GM19099 (cell line): ENCODE measurements around the gene TM9SF1.

Experiments
- POLR2A ChIP-seq: IDR thresholded peaks from 3 replicates; pipeline ENCODE4 v1.6.1; 2011; ENCODE audit warnings: low read depth; ENCODE audit not compliant: insufficient read length; ENCODE audit errors: extremely low read depth

Gene TM9SF1

DNA sequence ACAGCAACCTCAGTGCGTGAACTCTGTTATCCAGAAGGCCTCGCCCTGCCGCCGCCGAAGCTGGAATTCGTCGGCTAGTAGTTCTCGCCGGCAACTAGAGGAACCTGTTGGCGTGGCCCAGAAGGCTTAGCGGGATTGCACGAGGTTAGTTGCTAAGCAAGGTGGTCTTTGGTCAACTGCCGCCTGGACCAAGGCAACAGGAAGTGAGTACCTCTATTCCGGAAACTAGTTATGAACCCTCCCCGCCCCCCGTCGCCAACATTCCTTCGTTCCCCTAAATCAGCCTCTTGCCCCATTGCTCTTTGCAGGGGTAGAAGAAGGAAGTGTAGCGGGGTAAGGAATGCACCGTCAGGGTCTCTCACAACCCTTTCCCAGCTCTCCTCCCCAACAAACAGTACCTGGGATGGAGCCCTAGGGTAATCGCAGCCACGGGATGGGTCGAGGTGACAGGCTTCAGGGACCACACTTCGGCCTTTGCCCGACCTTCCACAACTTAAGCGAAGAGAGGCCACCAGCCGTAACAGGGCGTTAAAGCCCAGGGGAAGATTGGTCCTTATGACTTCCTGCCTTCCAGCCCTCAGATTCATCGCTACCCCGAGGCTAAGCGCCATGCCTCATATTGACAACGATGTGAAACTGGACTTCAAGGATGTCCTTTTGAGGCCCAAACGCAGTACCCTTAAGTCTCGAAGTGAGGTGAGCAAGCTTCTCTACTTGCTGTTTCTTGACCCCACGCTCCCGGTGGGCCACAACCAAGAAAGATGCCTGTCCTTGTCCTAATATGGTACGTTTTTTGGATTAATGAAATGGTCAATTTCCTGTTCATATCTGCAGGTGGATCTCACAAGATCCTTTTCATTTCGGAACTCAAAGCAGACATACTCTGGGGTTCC lies 37.6 kb upstream of the TM9SF1 start, which contains the start of gene GMPR2:
Gene GMPR2 (plus strand): TSS at position 285 of the 893 bp plus-strand sequence. CDS start 325 bp downstream, at position 610.
- TF ChIP-seq POLR2A = peak; percentile 58

DNA sequence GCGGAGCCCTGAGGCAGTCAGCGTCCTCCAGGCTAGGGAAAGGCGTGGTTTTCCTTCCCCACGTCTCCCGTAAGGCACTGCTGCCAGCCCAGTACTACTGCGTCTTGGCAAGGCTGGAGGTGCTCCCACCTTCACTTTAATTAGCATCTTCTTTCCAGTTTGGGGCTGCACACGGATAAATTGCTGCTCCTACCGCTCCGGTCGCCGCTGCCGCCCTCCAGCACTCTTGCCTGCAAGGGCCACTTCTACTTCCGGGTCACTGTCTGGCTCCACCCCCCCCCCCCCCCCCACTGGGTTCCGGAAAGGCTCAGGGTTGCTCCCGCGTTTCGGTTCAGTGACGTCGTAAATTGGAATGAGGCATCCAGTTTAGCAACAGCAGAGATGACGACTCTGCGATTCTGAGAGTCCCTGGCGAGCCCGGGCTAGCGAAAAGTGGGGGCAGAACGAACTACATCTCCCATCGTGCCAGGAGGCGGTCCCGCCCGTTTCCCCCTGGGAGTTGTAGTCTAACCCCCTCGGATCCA lies 36.9 kb upstream of the TM9SF1 start, which contains the start of gene NEDD8:
Gene NEDD8 (minus strand): TSS at position 247 of the 524 bp plus-strand sequence. CDS start 100 bp downstream, at position 147.
- TF ChIP-seq POLR2A = peak; percentile 51

DNA sequence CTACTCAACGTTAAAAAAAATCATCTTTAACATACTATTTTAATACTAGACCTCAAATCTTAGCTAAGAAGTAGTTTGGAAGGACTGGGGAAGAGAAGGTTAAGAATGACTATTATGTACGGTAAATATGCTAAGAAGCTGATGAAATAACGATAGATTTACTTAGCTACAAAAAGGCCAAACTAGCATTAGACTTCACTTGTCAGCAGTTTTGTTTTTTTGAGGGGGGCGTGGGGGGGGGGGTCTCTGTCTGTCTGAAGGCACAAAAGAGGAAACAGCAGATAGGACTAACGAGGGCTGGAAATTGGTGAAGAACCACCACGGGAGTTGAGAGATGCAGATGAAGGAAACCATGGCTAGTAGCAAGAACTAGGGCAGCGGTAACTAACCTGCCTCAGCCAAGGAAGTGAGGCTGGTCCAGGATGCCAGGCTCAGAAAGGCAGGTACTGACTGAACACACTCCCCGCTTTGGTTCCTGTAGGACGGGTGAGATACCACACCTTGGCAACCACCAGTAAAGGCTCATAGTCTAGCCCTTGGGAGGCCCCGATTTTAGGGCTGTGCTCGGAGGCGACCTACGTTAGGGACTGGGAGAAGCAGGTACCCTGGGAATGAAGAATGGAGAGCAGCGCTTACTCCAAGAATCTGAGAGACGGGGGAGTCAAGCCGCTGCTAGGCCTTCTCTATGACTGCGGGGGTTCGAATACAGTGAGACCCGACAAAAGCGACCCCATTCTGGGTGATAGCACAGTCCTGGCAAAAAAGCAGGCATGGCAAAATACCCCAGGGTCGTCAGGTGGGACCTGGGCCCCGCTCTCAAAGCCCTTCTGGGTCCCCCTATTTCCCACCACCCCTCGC lies 36.3 kb upstream of the TM9SF1 start:
- TF ChIP-seq POLR2A = no peak

DNA sequence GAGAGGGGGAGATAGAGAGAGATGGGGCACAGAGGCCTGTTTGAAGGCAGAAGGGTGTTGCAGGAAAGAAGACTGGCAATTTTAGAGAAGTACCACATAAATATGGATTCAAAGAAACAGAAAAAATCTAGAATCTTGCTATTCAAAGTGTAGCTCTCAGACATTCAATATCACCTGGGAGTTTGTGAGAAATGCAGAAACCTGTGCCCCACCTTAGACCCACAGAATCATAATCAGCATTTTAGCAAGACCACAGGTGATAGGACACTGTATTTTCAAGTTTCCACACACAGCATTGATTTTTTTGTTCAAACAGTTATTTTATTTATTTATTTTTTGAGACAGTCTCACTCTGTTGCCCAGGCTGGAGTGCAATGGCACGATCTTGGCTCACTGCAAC lies 33.7 kb upstream of the TM9SF1 start:
- no peak for TF ChIP-seq POLR2A

DNA sequence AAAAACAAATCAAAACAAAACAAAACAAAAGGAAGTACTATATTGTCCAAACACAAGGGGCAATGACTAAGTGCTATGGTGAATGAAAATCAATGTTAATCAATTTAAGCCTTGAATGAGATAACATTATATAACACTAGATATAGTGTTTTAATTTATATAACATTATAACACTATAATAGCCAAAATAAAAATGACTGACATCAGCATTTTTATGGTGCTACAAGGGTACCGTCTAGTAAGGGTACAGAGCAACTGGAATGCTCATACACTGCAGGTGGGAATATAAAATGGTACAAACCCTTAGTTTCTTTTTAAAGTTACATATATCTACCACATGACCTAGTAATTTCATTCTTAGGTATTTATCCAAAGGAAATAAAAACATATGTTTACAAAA lies 31.2 kb upstream of the TM9SF1 start:
- no peak for TF ChIP-seq POLR2A

DNA sequence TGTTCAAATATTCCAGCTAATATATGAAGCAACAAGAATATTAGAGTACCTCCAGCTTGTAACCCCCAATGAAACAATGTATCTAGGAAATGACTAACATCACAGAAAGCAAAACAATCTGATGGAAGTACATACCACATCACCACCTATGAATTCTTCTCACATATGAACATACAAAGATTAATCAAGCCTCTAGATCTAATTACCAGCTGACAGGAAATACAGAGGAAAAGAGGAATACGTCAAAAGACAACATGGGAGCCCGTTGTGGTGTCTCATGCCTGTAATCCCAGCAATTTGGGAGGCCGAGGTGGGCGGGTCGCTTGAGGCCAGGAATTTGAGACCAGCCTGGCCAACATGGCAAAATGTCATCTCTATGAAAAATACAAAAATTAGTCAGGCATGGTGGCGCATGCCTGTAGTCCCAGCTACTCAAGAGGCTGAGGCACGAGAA lies 29.4 kb upstream of the TM9SF1 start:
- no peak for TF ChIP-seq POLR2A

DNA sequence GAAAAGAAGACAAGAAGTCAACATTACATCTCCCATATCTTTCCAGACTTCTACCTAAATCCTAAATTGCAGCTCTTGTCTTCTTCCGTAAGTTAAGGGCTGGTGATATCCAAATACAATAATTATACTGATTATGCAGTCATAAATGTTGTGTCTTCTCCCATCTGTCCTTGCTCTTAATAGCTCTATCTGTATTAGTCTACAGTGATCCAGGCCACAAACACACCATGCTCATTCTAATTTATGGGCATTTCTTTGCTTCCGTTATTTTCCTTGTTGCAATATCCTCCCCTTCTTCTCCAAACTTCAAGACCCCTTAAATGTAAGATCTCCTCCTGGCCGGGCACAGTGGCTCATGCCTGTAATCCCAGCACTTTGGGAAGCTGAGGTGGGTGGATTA lies 24.3 kb upstream of the TM9SF1 start:
- TF ChIP-seq POLR2A = no peak

DNA sequence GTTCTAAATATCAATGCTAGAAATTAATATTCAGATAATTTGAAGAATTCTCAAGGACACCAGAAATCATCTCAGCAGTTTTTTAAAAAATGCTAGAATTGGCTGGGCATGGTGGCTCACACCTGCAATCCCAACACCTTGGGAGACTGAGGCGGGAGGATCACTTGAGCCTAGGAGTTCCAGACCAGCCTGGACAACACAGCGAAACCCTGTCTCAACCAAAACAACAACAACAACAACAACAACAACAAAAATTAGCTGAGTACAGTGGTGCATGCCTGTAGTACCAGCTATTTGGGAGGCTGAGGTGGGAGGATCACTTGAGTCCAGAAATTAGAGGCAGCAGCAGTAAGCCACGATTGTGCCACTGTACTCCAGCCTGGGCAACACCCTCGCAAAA lies 23.8 kb upstream of the TM9SF1 start:
- no peak for TF ChIP-seq POLR2A

DNA sequence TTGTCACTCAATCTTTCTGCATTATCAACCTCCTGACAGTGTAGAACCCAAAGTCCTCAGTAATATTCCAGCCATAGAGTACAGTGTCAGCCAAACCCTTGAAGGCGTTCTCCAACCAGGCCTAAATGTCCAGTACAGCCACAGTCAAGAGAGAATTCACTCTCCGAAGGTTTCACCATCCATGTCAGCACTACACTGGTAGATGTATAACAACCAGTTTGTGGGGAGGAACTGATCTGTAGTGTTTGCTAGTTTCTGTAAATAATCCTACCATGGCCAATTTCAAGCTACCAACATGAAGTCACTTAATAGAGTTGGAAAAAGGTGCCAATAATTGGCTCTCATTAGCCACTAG lies 21.1 kb upstream of the TM9SF1 start:
- TF ChIP-seq POLR2A = no peak

DNA sequence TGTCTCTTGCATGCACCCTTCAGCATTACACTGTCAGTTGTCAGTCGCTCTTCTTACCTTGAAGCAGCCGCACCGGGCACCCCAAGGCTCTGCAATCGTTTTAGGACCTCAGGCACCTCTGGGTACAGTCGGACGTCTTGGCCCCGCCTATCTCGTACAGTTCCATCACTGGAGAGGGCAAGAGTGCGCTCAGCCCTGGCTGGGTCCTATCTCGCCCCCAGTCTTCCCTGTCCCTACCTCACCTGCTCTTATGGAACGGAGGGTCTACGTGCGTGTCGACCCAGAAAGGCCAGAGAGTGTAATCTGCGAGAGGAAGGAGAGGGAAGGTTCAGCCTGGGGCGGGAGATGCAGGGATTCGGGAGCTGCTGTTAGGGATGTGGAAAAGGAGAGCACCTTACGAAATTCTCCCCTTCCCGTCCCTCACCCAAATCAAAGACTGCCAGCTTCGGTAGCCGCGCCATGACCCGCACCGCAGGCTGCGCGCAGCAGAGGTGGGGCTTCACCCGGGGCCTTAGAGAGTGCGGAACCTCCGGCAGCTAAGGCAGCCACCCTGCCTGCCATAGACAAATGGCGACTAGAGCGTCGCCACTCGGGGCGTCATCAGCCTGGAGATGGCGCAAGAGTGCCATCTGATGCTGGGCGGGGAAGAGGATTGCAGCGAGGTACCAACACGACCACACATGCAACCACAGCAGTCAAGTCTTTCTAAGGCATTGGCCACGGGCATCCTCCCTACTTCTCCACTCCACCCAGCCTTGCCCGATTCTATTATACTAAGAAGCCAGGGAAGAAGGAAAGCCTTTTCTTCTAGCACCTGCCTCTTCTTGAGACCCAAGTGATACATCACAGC lies 20.5 kb upstream of the TM9SF1 start, which contains the start of gene MDP1:
Gene MDP1 (minus strand): TSS at position 572 of the 850 bp plus-strand sequence. CDS start 111 bp downstream, at position 461.
- TF ChIP-seq POLR2A = peak; percentile 80

DNA sequence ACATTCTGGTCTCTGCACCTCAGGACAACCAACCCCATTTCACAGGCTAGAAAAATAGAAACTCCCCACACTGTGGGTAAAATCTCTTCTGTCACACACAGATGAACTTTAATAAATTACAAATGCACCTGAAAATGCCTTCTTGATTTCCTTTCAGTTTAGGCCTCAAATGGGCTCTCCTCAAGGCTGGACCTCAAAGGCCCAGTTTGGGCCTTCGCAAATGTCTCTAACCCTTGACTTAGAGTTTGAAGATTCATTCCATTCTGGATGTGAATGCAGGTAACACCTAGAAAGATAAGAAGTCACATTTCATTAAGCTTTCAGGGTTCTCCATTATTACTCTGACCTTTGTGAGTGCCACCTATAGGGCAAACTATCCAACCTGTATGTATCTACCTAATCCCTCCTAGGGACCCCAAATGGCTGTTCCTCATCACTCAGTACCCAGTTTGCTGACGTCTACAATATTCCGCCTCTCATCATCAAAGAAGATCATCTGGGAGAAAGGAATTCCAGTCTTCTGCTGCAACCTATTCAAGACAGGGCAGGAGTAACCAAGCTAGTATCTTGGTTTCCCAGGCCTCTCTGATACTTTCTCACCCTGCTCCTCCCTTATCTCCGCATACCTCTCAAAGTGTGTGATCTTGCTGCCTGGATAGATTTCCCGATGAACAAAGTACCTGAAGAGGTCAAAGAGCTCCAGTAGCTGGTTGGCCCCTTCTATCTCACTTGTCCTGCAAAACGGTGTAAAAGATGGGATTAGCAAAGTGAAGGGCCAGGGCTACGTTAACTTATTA lies 18.8 kb upstream of the TM9SF1 start:
- TF ChIP-seq POLR2A = no peak

DNA sequence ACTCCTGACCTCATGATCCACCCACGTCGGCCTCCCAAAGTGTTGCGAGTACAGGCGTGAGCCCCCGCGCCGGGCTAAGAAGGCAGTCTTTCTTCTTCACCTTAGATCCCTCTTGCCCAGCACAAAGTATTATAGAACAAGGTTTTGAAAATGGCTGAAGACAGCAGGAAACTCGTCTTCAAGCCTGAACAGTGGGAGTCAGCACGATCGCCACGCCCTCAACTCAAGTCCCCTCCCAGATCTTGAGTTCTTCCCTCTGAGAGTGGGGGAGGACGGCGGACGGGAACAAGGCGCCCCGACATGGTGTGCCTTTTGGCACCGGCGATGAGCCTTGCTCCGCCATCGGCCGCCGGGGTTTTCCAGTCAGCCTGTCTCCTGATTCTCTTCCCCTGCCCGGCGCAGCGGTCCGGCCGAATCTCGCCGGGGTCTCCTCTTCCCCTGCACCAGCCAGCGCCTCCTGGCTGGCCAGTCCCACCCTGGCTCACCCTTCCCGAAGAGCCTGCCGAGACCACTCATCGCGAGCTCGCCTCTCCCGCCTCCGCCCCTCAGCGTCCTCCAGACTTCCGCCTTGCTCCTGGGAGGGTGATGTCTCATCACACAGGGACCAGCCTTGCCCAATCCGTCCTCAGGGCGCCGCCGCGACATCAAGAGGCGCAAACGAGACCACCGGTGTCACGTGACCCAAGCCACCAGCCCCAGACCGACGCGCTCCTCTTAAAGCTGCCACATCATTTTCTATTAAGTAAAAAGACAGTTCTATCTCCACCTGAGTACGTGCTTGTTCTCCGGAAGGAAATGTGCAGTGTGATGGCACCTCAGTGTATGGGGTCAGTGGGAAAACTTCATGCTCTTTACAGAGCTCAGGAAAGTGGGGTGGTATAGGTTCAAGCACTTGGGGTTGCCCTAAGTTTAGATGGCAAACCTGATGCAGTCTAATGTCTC lies 18.0 kb upstream of the TM9SF1 start, which contains the start of gene CHMP4A:
Gene CHMP4A (minus strand): TSS at position 565 of the 942 bp plus-strand sequence. CDS start 49 bp downstream, at position 516.
- TF ChIP-seq POLR2A = peak; percentile 93

DNA sequence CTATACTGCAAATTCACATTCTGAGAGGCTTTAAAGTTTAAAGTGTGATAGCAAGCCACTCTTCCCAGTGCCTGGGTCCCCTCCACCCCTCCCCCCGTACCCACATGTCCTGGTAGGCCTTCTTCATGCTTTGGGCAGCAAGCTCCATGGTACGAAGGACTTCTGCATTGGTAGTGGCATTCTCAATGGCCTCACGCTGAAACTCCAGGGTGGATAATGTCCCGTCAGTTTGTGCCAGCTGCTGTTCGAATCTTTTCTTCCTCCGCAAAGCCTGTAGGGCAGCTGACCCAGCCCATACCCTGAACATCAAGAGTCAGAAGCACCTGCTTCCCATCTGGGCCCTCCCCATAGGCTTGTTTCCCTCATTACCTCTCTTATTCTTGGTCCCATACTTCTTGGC lies 16.1 kb upstream of the TM9SF1 start:
- no peak for TF ChIP-seq POLR2A

DNA sequence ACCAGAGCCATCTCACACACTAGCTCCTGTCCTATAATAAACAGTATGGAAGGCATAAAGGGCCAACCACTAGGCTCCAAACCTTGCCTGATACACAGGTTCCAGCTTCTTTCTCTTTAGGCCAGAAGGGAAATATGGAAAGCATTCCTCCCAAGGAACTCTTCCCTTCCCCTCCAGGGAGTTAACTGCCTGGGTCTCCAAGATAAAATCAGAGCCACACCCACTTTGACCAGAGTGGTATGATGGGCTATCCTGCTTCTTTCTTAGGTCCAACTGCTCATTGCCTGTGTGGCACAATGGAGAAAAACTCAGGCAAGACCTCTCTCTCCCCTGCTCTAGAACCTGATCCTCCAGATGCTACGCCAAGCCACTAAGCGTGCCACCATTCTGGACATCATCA lies 12.4 kb upstream of the TM9SF1 start:
- TF ChIP-seq POLR2A = no peak
